Omental fat pad (tissue), 4 donors: ENCODE results near the gene MPP3. TPM values are rescaled to one million over a fixed set of nuclear protein-coding genes. Genes with fewer than 3 reads are reported as not detected.

ENCODE experiments used
- ATAC-seq: fragments of 150-250 bp; one replicate; pipeline ENCODE4 v1.9.1; 2016; ENCODE audit warnings: mild to moderate bottlenecking, moderate library complexity; ENCODE audit not compliant: low FRiP score
- DNase-seq: peaks from one replicate; pipeline ENCODE4 v3.0.0-alpha.2; 2019; ENCODE audit warnings: low spot score
- total RNA-seq, 4 donors: library from RNA; depleted of rRNA; stranded (reverse); fragments of >200 nt; gene quantifications; one replicate each; pipeline ENCODE4 v1.1.0, GENCODE V29; 2016
- TF ChIP-seq, protein P1 (sequence below), 3 donors: fragments of 450-650 bp; IDR thresholded peaks; one replicate each; pipeline ENCODE4 v1.5.1; 2016 to 2017; ENCODE audit warnings: antibody characterized with exemption in 3 of 3, mild to moderate bottlenecking in 3 of 3, moderate library complexity in 2 of 3

The MPP3 gene
- total RNA-seq, 4 donors from 2014 or later, result 13.2 to 27.9 (median 24.0) TPM

DNA sequence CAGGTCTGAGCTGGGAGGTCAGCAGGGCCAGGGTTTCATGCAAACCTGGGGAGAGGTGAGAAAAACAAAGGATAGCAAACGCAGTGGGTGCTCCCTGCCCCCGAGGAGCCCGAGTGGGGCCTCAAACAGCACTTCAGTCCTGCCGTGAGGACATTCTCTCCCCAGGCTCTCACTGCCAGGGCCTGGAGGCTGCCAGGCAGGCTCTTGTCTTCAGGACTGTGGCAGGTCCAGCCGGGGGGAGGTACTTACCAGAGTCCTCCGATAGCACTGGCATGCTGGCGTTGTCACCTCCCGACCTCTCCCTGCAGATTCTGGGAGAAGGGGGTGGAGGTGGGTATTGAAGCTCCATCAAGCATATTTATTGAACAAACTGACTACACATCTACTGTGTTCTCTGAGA lies 1.3 kb downstream of the MPP3 start:
- no peak for ATAC-seq
- TF ChIP-seq, protein P1, sequence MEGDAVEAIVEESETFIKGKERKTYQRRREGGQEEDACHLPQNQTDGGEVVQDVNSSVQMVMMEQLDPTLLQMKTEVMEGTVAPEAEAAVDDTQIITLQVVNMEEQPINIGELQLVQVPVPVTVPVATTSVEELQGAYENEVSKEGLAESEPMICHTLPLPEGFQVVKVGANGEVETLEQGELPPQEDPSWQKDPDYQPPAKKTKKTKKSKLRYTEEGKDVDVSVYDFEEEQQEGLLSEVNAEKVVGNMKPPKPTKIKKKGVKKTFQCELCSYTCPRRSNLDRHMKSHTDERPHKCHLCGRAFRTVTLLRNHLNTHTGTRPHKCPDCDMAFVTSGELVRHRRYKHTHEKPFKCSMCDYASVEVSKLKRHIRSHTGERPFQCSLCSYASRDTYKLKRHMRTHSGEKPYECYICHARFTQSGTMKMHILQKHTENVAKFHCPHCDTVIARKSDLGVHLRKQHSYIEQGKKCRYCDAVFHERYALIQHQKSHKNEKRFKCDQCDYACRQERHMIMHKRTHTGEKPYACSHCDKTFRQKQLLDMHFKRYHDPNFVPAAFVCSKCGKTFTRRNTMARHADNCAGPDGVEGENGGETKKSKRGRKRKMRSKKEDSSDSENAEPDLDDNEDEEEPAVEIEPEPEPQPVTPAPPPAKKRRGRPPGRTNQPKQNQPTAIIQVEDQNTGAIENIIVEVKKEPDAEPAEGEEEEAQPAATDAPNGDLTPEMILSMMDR (IDR thresholded peaks at IDR 0.05), result no peak
- DNase-seq, result no peak

DNA sequence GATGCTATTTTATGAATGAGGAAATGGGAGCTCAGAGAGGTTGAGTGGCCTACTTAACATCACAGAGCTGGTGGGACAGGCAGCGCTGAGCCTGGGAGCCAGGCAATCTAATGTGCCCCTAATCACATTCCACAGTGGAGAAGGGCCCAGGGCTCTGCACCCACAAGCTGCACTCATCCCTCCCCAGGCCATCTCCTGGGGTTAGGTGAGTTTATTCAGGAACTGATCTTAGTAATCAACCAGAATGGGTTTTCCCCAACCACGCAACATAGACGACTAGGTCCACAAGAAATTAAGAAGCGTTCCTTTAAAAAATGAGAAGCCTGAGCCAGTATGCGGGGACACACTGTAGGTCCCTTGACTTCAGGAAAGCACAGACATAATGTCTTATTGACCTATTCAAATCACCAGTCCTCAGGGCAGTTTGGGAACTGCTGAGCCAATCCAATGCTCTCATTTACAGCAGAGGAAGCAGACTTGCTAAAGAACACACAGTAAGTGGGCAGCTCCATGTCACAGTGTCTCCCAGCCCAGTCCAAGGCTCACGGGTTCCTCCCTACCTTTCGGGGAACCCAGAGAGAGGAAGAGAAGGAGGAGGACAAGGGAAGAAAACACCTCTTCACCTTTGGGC lies 2.3 kb downstream of the MPP3 start:
- DNase-seq, result no peak
- TF ChIP-seq, protein P1 (IDR thresholded peaks at IDR 0.05), result no peak
- ATAC-seq, result no peak

DNA sequence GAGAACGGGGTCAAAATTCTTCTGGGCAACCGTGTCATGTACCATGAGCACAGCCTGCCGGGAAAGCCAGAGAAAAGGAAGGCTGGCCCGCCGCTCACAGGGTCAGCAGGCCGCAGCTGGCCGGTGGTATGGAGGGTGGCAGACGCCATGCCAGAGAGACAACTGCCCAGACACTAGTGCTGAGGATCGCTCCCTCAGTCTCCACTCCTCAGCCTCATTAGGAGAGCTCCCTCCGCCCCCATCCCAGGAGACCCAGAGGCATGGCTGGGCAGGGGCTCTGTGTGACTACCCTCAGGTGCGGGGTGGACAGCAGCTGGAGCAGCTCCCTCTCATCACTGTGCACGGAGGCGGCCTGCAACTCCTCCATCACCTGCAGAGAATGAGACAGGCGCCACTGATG lies 3.2 kb downstream of the MPP3 start:
- DNase-seq (no peak), ATAC-seq (no peak)
- TF ChIP-seq, protein P1 (IDR thresholded peaks at IDR 0.05), result no peak

DNA sequence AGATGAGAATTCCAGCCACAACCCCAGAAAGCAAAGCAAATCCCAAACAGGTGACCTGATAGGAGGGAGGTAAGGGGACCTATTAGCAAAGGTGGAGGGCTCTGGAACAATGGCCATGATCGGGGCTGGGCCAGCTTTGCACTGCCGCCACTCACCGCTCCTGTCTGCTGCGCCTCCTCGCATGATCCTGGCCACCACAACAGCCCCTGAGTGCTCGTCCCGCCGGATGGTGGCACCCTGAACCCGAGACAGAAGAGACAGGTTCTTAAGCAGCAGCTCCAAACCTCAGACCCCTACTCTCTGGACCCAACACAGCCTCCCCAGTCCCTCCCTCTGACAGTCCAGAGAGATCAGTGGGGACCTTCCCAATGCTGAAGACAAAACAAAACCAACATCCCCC lies 5.3 kb downstream of the MPP3 start:
- DNase-seq (no peak), ATAC-seq (no peak)
- TF ChIP-seq, protein P1 (IDR thresholded peaks at IDR 0.05), result no peak

DNA sequence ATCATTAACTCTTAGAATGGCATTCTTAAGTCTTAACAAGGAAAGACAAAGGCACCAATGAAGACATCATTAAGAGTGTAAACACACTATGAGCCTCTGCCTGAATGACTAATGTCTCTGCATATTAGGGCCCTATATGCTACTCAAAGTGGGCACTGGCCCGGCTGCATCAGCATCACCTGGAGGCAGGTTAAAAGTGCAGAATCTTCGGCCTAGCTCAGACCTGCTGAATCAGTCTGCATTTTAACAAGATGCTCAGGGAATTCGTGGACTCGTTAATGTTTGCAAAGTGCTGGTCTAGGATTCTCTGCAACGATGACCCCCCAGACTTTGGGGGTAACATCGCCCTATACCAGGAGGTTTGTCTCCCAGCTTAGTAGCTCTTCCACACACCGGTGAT lies 6.7 kb downstream of the MPP3 start:
- TF ChIP-seq, protein P1 (IDR thresholded peaks at IDR 0.05), result no peak
- ATAC-seq (no peak), DNase-seq (no peak)

DNA sequence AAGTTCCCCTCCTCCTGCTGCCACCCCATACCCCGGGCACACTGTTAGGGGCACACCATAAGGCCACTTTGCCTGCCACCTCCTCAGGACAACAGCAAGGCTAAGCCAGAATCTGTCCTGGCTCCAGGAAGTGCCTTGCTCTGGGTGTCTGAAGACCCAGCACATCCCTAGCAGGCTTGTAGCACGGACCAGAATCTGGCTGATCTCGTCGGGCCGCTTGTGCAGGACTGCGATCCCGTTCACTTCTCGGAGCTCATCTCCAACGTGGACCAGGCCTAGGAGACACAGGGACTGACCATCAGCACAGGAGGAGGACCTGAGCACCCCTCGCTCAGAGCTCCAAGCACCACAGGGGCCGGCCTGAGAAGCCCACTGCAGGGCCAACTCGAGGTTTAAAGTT lies 7.4 kb downstream of the MPP3 start:
- no peak for ATAC-seq
- no peak for DNase-seq
- TF ChIP-seq, protein P1 (IDR thresholded peaks at IDR 0.05), result no peak

DNA sequence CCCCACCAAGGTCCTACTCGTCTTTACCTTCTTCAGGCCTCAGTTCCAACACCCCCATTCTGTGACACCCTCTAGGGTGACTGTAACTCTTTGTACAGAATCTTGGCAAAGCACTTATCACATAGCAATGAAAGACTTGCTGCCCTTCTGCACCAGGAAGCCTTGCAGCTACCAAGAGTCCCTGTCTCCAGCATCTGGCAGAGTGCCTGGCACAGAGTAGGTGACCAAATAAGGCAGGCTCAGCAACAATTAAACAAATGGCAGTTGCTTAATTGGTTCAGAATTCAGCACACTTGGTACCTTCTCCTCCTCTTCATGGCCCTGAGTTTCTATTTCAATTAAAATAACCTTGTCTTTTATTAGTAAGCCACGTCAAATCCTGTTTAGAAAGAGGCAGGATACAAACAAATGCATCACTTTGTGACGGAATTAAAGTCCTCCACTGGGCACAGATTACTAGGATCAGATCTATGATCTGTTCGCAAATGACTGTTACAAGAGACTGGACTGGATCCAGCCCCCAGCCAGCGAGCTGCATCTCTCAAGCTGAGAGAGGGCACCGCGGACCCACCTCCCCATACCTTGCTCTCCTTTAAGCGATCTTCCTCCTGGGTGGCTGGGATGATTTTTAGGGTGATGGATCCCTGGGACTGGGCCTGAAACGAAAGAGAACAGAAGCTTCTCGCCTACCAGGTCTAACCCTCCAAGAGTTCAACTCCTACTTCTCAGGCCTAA lies 9.4 kb downstream of the MPP3 start:
- TF ChIP-seq, protein P1 (IDR thresholded peaks at IDR 0.05), result no peak
- DNase-seq (no peak), ATAC-seq (no peak)
